Tibial nerve (tissue), 3 donors: ENCODE measurements around the gene PPBP.

Experiments used
- CTCF ChIP-seq, 5 experiments: fragments of 200-600 bp in 3 of 5; fragments of 450-650 bp in 2 of 5; sonication (generic) in 3 of 5; IDR thresholded peaks; one replicate each; pipeline ENCODE4 v1.5.1; 2016 to 2019; ENCODE audit warnings: antibody characterized with exemption in 5 of 5, mild to moderate bottlenecking in 3 of 5, moderate library complexity in 2 of 5
- POLR2A ChIP-seq, 2 donors: fragments of 450-650 bp; IDR thresholded peaks; one replicate each; pipeline ENCODE4 v1.6.1; 2017; ENCODE audit warnings: antibody characterized with exemption in 2 of 2, mild to moderate bottlenecking in 2 of 2, moderate library complexity in 2 of 2

DNA sequence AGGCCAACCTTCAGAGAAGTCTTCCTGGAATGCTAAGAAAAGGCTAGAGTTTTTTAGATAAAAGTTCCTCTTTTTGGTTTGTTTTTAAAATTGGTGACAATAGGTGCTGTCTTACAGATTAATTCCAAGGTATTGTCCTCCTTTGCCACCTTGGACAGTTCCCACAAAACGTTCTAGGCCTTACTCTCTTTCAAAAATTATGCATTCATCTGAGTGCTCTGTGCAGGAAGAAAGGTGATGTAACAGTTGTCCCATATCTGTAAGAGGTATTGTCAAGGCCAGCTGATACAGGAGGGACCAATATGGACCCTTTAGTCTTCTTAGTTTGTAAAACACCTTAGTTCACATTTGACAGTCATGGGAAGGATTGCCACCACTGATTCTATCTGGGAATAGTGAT, 26.3 kb upstream of the PPBP start:
- TF ChIP-seq CTCF (IDR thresholded peaks at IDR 0.05), result no peak
- TF ChIP-seq POLR2A (IDR thresholded peaks at IDR 0.05), result no peak
